GM12891 (cell line): Measurements from ENCODE around the gene PAX7.

ENCODE experiments used
- PAX5 ChIP-seq: IDR thresholded peaks from 2 replicates; pipeline ENCODE4 v1.6.1; 2011; ENCODE audit warnings: low read length, moderate library complexity, mild to moderate bottlenecking; ENCODE audit not compliant: insufficient read depth, severe bottlenecking
- POLR2A ChIP-seq: IDR thresholded peaks from 2 replicates; pipeline ENCODE4 v1.6.1; 2011; ENCODE audit warnings: low read depth, low read length, control low read depth
- POLR2AphosphoS5 ChIP-seq: IDR thresholded peaks from 2 replicates; pipeline ENCODE4 v1.6.1; 2011; ENCODE audit warnings: low read depth, low read length, control low read depth
- SPI1 ChIP-seq: IDR thresholded peaks from 2 replicates; pipeline ENCODE4 v1.6.1; 2011; ENCODE audit warnings: low read depth, low read length, control low read depth
- TAF1 ChIP-seq: IDR thresholded peaks from 2 replicates; pipeline ENCODE4 v1.6.1; 2011; ENCODE audit warnings: low read depth, low read length, control low read depth

GRCh38 chr1:18750600-18750999 is 120.0 kb downstream of the PAX7 start:
- TF ChIP-seq POLR2AphosphoS5 (no peak), POLR2A (no peak), PAX5 (no peak), TAF1 (no peak), SPI1 (no peak)
